Activated naive CD8-positive, alpha-beta T cell treated with anti-CD3 and anti-CD28 coated beads, Interleukin-2, amount 50 U/mL, for 24 hours (primary cell): ENCODE results near the gene ARID3B.

Experiments
- ATAC-seq: fragments of 150-1000 bp; cut with Tn5 transposase; one replicate; pipeline ENCODE4 v1.10.0; 2021
- DNase-seq: peaks from one replicate; pipeline ENCODE4 v3.0.0; 2021
- H3K27ac Mint-ChIP-seq: one replicate; pipeline ENCODE4 v1.8.0; 2021; ENCODE audit warnings: mild to moderate bottlenecking, mixed read lengths
- H3K27me3 Mint-ChIP-seq: one replicate; pipeline ENCODE4 v1.8.0; 2021; ENCODE audit warnings: mixed read lengths
- H3K36me3 Mint-ChIP-seq: one replicate; pipeline ENCODE4 v1.8.0; 2021; ENCODE audit warnings: low read depth, mixed read lengths
- H3K4me1 Mint-ChIP-seq: one replicate; pipeline ENCODE4 v1.8.0; 2021; ENCODE audit warnings: mixed read lengths
- H3K4me3 Mint-ChIP-seq: one replicate; pipeline ENCODE4 v1.8.0; 2021; ENCODE audit warnings: mild to moderate bottlenecking, moderate library complexity, mixed read lengths
- H3K9me3 Mint-ChIP-seq: one replicate; pipeline ENCODE4 v1.8.0; 2021; ENCODE audit warnings: mixed read lengths

Gene ARID3B

DNA sequence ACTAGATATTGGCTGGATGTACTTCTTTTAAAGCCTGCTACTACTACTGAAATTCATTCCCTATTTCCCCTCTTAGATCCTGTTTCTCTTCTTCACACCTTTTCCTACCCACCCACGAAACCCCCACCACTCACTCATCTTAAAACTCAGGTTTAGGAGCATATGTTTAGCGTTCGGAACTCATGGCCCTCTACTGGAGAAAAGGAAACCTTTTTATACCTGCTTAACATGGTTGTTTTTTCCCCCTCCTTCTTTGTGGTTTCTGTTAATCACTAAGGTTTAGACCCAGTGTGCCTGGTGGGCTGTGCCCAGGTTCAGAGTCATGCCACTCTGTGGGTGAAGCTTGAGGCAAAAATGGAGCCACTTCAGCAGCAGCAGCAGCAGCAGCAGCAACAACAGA, 2.6 kb downstream of the ARID3B start:
- Mint-ChIP-seq H3K27me3 (no peaks in the 10 kb centered on the region), H3K4me1 (peaks cover 77% of the 10 kb centered on the region), H3K27ac (peak overlapping the region; percentile 30), H3K36me3 (peaks cover 39% of the 10 kb centered on the region), H3K4me3 (peak overlapping the region; percentile 98), H3K9me3 (no peaks in the 10 kb centered on the region)
- ATAC-seq, result peak; percentile 23
- DNase-seq, result peak; percentile 13

DNA sequence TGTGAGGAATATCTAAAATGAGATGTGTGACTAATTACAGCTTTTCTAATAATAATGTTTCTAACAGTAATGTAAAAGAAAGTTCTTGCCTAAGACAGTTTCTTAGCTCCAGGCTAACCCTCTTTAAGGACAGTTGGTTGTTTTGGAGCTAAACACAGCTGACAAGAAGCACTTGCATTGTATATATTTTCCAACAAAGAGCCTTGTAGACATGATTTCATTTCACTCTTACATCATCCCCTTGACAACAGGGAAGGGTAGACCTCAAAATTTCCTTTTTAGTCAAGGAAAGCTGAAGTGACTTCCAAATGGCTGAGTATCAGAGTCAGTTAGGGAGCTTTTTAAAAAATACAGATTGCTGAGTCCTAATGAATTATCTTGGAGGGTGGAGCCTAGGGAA, 4.1 kb downstream of the ARID3B start:
- Mint-ChIP-seq H3K27ac (peak overlapping the region; percentile 92), H3K4me1 (peaks cover 77% of the 10 kb centered on the region), H3K4me3 (peak overlapping the region; percentile 71), H3K9me3 (no peaks in the 10 kb centered on the region), H3K27me3 (no peaks in the 10 kb centered on the region), H3K36me3 (peaks cover 45% of the 10 kb centered on the region)
- DNase-seq, result no peak
- no peak for ATAC-seq

DNA sequence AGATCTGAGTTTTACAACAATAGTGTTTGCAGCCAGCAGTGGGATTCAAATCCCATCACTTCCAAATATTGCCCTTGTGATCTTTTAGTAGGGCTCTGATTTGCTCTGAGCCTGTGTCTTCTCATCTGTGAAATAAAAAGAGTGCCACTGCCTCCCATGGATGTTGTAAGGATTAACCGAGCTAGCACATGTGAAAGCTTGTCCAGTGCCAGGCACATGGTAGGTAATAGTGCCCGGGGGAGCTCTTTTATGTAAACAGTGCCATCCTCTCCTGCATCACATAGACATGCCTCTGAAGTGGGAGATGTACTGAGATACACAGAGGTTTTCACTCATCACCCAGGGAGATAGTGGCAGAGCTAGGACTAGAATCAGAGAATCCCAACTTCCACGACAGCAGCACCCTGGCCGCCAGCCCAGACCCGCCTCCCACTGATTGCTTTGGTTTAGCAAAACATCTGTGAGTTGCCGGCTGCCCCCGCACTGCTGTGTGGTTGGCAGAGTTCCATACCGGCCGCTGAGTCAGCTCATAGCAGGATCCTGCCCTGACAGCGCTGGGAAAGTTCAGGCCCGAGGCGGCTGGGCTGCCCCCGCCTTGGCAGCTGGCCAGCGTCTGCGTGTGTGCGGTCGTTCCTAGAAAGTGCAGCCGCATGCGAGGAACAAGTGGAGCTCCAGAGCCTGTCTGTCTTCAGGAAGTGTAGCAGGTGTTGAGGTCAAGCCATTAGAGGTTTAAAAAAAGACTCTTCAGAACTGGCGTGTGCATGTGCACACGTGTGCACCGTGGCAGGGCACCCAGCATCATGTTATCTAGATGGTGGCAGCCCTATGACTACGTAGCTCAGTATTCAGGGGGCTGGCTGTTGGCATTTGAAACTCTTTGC, 5.0 kb downstream of the ARID3B start:
- Mint-ChIP-seq H3K27ac (peak overlapping the region; percentile 92), H3K36me3 (peaks cover 53% of the 10 kb centered on the region), H3K27me3 (no peaks in the 10 kb centered on the region), H3K4me1 (peaks cover 74% of the 10 kb centered on the region), H3K4me3 (peak overlapping the region; percentile 71), H3K9me3 (no peaks in the 10 kb centered on the region)
- ATAC-seq (peak; percentile 81), DNase-seq (peak; percentile 98)

DNA sequence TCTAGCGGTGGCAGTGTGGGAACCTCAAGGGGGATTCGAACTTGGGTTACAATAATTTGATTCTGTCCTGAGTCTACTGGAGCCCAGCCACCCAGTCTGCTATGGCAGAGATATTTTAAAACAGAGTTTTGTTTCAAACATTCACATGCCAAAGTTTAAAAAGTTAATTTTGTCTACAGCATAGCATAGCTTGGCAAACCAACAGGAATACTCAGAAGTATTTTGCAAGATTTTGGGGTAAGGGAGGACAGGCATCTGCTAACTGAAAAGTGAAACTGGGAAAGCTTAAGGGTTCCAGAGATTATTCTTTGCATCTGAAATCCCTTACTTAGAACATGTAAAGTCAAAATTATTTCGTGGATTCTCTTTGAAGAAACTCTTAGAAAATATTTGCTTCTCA, 6.6 kb downstream of the ARID3B start:
- H3K9me3 Mint-ChIP-seq, result no peaks in the 10 kb centered on the region
- no peak overlapping the region for H3K27ac Mint-ChIP-seq
- ATAC-seq (no peak), DNase-seq (no peak)
- peaks cover 64% of the 10 kb centered on the region for H3K36me3 Mint-ChIP-seq
- H3K27me3 Mint-ChIP-seq, result no peaks in the 10 kb centered on the region
- H3K4me1 Mint-ChIP-seq, result peaks cover 77% of the 10 kb centered on the region
- H3K4me3 Mint-ChIP-seq, result no peak overlapping the region

DNA sequence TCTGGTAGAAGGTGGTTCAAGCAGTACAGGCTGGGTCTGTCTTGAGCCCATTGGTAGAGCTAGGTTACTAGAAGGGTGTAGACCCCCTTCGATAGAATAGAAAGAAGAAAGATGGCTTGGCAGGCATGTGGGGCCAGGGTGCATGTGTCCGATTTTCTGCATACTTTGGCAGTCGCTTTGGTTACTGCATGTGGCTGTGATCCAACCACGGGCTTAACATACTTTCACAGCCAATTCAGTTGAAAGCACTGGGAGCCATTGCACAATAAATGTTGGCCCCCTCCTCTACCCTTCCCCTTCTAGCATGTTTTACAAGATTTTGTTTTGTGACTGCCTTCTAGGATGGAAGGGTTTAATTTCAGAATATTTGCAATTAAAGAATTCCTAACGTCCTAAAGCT, 7.2 kb downstream of the ARID3B start:
- no peak for DNase-seq
- Mint-ChIP-seq H3K36me3 (peaks cover 69% of the 10 kb centered on the region), H3K27me3 (no peaks in the 10 kb centered on the region)

DNA sequence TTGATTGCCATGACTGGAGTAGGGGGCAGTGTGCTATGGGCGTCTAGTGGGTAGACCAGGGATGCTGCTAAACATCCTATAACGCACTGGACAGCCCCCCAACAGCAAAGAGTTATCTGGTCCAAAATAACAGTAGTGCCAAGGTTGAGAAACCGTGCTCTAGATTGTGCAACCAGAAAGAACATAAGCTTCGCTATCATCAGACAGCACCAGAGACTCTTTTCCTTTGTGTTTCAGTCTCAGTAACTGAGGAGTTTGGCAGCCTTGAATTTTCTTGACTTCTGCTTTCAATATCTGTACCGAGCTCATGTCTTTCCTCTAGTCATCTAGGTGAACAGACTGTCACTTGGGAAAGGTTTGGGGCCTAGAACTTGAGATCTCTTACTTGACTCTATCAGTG, 8.8 kb downstream of the ARID3B start:
- Mint-ChIP-seq H3K4me1 (peaks cover 70% of the 10 kb centered on the region), H3K9me3 (no peaks in the 10 kb centered on the region), H3K36me3 (peaks cover 67% of the 10 kb centered on the region), H3K27me3 (no peaks in the 10 kb centered on the region), H3K27ac (no peak overlapping the region), H3K4me3 (no peak overlapping the region)
- DNase-seq (no peak), ATAC-seq (no peak)

More for the DNA sequence above, 7.2 kb downstream of the ARID3B start:
- Mint-ChIP-seq H3K27ac (no peak overlapping the region), H3K4me1 (peaks cover 77% of the 10 kb centered on the region), H3K9me3 (no peaks in the 10 kb centered on the region), H3K4me3 (peak overlapping the region; percentile 8)
- no peak for ATAC-seq

DNA sequence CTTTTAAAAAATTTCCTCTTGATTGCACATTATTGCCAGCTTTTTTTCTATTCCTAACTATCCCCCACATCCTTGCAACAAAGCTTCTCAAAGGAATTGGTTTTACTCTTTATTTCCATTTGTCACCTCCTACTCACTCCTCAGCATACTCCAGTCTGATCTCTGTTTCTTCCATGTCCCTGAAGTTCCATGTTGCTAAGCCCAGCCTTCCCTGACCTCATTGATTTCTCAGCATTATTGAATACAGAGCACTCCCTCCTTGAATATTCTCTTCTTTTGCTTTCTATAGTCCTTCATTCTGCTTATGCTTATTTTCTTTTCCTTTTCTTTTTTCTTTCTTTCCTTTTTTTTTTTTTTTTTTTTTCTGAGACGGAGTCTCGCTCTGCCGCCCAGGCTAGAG, 10.7 kb downstream of the ARID3B start:
- Mint-ChIP-seq H3K9me3 (no peaks in the 10 kb centered on the region), H3K27me3 (no peaks in the 10 kb centered on the region), H3K36me3 (peaks cover 52% of the 10 kb centered on the region), H3K27ac (no peak overlapping the region), H3K4me1 (peaks cover 54% of the 10 kb centered on the region), H3K4me3 (no peak overlapping the region)
- ATAC-seq (no peak), DNase-seq (no peak)

DNA sequence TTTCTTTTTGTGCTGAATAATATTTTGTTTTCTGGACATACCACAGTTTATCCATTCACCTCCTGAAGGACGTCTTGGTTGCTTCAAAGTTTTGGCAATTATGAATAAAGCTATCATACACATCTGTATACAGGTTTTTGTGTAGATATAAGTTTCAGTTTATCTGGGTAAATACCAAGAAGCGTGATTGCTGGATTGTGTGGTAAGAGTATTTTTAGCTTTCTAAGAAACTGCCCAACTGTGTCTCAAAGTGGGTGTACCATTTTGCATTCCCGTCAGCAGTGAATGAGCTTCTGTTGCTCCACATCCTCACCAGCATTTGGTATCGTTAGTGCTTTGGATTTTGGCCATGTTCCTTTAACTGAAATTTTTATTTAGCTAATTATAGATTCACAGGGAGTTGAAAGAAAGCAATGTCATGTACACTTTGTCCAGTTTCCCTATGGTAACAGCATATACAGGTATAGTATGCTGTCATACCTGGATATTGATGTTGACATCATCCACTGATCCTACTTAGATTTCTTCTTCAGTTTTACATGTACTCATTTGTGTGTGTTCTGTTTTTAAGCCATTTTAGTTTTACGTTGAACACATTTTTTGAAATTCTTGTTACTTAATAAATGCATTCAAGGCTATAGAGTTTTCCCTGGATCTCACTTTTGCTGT, 11.9 kb downstream of the ARID3B start:
- H3K36me3 Mint-ChIP-seq, result peaks cover 48% of the 10 kb centered on the region
- ATAC-seq (peak; percentile 72), DNase-seq (no peak)
- H3K4me1 Mint-ChIP-seq, result peaks cover 46% of the 10 kb centered on the region
- peak overlapping the region; percentile 37 for H3K27ac Mint-ChIP-seq
- no peak overlapping the region for H3K4me3 Mint-ChIP-seq
- no peaks in the 10 kb centered on the region for H3K27me3 Mint-ChIP-seq
- no peaks in the 10 kb centered on the region for H3K9me3 Mint-ChIP-seq

DNA sequence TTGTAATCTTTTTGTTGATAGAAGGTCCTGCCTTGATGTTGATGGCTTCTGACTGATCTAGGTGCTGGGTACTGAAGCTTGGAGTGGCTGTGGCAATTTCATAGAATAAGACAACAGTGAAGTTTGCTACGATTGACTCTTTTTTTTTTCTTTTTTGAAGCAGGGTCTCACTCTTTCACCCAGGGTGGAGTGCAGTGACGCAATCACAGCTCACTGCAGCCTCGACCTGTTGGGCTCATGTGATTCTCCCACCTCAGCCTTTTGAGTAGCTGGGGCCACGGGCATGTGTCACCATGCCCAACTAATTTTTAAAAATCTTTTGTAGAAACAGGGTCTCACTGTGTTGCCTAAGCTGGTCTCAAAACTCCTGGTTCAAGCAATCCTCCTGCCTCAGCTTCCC, 14.2 kb downstream of the ARID3B start:
- Mint-ChIP-seq H3K36me3 (peaks cover 36% of the 10 kb centered on the region), H3K27ac (no peak overlapping the region), H3K4me3 (no peak overlapping the region), H3K9me3 (no peaks in the 10 kb centered on the region), H3K27me3 (no peaks in the 10 kb centered on the region), H3K4me1 (peaks cover 50% of the 10 kb centered on the region)
- ATAC-seq (no peak), DNase-seq (no peak)

DNA sequence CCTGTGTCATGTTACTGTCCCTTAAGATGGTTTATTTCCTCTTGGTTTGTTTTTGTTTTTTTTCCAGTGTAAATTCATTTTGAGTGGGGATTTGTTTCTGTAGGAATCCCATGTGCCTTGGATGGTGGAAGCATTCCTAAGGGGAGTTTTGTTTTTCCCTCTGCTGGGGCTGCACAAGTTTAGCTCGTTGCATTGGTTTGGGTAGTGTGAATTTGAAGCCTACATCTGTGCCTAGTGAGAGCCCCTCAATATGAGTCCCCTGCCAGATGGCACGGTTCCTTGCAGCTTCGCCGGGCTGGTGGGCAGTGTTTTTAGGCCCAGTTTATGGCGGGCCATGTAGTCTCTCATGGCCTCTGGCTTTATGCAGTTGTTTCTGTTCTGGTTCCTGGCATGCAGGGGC, 17.7 kb downstream of the ARID3B start:
- DNase-seq (no peak), ATAC-seq (no peak)
- Mint-ChIP-seq H3K4me3 (no peak overlapping the region), H3K36me3 (peaks cover 17% of the 10 kb centered on the region), H3K9me3 (no peaks in the 10 kb centered on the region), H3K27ac (no peak overlapping the region), H3K4me1 (peaks cover 33% of the 10 kb centered on the region), H3K27me3 (no peaks in the 10 kb centered on the region)

DNA sequence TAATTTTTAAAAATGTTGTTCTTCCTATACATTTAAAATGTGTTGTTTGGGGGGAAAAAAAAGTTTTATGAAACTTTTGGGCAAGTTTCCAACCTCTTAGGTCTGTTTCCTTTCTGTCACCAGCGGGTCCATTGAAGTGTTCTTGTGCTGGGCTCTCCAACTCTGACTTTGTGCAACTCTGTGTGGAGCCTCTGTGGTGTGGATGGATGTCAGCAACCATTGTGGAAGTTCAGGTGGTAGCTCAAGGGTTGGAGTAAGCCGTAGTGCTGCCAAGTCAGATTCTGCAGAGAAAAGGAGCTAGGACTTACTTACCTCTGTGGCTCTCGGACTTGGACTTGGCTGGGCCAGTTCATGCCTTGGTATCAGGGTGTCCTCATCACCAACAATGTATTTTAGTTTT, 22.4 kb downstream of the ARID3B start:
- Mint-ChIP-seq H3K27ac (no peak overlapping the region), H3K4me1 (peaks cover 29% of the 10 kb centered on the region), H3K27me3 (no peaks in the 10 kb centered on the region), H3K36me3 (peaks cover 22% of the 10 kb centered on the region), H3K9me3 (no peaks in the 10 kb centered on the region), H3K4me3 (no peak overlapping the region)
- ATAC-seq, result no peak
- DNase-seq, result no peak

DNA sequence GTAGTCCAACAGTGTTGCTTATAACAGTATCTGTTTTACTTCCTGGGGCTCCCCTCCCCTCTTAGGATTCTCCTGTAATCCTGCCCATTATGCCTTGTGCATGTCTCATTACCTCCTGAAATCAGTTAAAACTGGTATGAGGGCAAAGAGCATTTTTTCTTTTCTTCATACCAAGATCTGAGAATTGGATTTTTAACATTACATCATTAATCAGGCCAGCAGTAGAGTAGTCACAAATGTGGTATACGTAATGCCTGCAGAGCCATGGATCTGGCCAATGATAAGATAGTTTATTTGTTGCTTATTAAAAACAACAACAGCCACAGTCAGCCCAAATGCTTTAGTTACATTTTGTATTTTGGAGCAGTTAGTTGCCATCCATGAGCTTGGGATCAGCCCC, 23.2 kb downstream of the ARID3B start:
- DNase-seq (no peak), ATAC-seq (no peak)
- no peaks in the 10 kb centered on the region for H3K9me3 Mint-ChIP-seq
- H3K27me3 Mint-ChIP-seq, result no peaks in the 10 kb centered on the region
- H3K4me1 Mint-ChIP-seq, result peaks cover 22% of the 10 kb centered on the region
- no peak overlapping the region for H3K4me3 Mint-ChIP-seq
- H3K36me3 Mint-ChIP-seq, result peaks cover 20% of the 10 kb centered on the region
- no peak overlapping the region for H3K27ac Mint-ChIP-seq

DNA sequence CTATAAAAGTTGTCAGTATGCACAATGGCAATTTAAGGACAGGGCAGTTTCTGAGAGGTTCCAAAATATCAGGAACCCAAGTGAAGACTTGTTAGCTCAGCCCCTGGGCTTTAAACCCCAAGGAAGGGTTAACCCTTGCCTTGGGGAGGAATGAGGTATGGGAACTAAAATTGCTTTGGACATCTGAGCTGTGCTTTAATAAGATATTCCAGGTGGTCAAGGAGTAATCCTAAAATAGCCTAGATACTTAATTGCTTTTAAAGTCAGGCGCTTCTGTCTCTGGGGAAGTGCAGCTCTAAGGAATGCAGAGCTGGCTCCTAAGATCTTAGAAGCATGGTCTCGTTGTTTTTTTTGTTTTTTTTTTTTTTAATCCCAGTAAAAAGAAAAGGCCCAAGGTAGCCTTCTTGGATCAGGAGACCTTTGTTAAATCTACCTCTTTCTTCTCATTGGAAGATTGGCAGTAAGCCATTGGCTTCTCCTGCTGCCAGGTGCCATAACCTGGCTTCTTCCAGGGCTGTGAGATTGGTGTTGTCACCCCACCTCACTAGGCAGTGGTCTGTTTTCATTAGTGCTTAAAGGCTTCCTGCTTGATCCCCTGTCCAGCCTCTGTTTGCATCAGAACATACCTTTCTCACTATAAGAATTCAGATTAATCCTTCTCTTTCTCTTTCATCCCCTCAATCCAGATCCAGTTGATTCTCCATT, 24.5 kb downstream of the ARID3B start:
- peaks cover 21% of the 10 kb centered on the region for H3K36me3 Mint-ChIP-seq
- no peak for ATAC-seq
- no peaks in the 10 kb centered on the region for H3K9me3 Mint-ChIP-seq
- peaks cover 20% of the 10 kb centered on the region for H3K4me1 Mint-ChIP-seq
- no peaks in the 10 kb centered on the region for H3K27me3 Mint-ChIP-seq
- no peak overlapping the region for H3K4me3 Mint-ChIP-seq
- no peak for DNase-seq
- H3K27ac Mint-ChIP-seq, result no peak overlapping the region

DNA sequence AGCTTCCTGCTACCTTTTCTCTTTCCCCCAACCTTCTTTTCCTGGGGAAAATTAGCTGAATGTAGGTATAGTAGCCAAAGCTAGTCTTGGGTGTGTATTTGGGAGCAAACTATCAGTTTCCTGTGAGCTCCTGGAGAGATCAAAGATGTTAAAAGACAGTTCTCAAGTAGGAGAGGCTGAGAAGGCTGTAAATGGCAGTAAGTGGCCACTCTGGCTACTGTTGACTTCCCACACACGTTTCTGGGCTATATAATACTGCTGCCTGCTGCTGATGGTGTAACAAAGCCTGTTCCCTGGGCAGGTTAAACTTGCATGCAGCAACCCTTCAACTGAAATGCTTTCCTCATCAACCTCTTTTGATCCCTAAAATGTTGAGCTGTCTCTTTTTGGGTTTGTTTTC, 27.6 kb downstream of the ARID3B start:
- Mint-ChIP-seq H3K27ac (no peak overlapping the region), H3K4me1 (peaks cover 14% of the 10 kb centered on the region), H3K9me3 (no peaks in the 10 kb centered on the region), H3K36me3 (peaks cover 22% of the 10 kb centered on the region), H3K4me3 (no peak overlapping the region), H3K27me3 (no peaks in the 10 kb centered on the region)
- ATAC-seq, result no peak
- DNase-seq, result no peak

DNA sequence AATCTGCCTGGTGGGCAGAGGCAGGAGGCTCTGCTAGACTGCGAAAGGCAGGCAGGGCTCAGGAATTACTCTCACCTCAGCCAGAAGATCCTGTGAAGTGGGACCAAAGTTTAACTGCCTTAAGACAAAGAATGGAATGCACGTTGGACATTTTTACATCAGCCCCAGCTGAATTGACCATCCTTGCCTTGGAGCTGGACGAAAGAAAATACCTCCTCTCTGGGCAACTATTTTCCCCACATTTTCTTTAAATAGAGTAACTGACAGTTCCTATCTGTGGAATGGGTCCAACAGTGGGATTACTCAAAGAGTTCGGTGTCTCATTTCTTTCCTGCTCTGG, 28.7 kb downstream of the ARID3B start:
- ATAC-seq, result no peak
- H3K27ac Mint-ChIP-seq, result no peak overlapping the region
- peaks cover 25% of the 10 kb centered on the region for H3K36me3 Mint-ChIP-seq
- no peaks in the 10 kb centered on the region for H3K27me3 Mint-ChIP-seq
- no peak overlapping the region for H3K4me3 Mint-ChIP-seq
- H3K9me3 Mint-ChIP-seq, result no peaks in the 10 kb centered on the region
- peaks cover 19% of the 10 kb centered on the region for H3K4me1 Mint-ChIP-seq
- no peak for DNase-seq
